Fibroblast of skin of right quadriceps (primary cell): Measurements from ENCODE around the gene PAPPA2.

Source experiments
- DNase-seq: peaks from one replicate; pipeline ENCODE4 v3.0.0-alpha.2; 2013

PAPPA2 gene

GRCh38 chr1:176820391-176821031, 357.5 kb downstream of the PAPPA2 start:
- peak; percentile 64 for DNase-seq

GRCh38 chr1:176826265-176826664, 363.3 kb downstream of the PAPPA2 start:
- peak; percentile 18 for DNase-seq

- no peak for DNase-seq
Measured at GRCh38 chr1:176829261-176829660, 366.3 kb downstream of the PAPPA2 start.

- no peak for DNase-seq
Measured at GRCh38 chr1:176831150-176831549, 368.2 kb downstream of the PAPPA2 start.

GRCh38 chr1:176837708-176838107, 374.7 kb downstream of the PAPPA2 start:
- no peak for DNase-seq

- DNase-seq, result no peak
Measured at GRCh38 chr1:176838276-176838995, 375.5 kb downstream of the PAPPA2 start.

GRCh38 chr1:176839216-176839615, 376.2 kb downstream of the PAPPA2 start:
- DNase-seq, result no peak

- no peak for DNase-seq
Measured at GRCh38 chr1:176841238-176841637, 378.3 kb downstream of the PAPPA2 start.

- DNase-seq, result peak; percentile 58
Measured at GRCh38 chr1:176843352-176844297, 380.6 kb downstream of the PAPPA2 start.

GRCh38 chr1:176847052-176847451, 384.1 kb downstream of the PAPPA2 start:
- DNase-seq, result no peak

- DNase-seq, result no peak
Measured at GRCh38 chr1:176849281-176849680, 386.3 kb downstream of the PAPPA2 start.

- no peak for DNase-seq
Measured at GRCh38 chr1:176850871-176851270, 387.9 kb downstream of the PAPPA2 start.

- no peak for DNase-seq
Measured at GRCh38 chr1:176852124-176852523, 389.1 kb downstream of the PAPPA2 start.

GRCh38 chr1:176853503-176853902, 390.5 kb downstream of the PAPPA2 start:
- no peak for DNase-seq

- no peak for DNase-seq
Measured at GRCh38 chr1:176854121-176854520, 391.1 kb downstream of the PAPPA2 start.

- no peak for DNase-seq
Measured at GRCh38 chr1:176854758-176855745, 392.1 kb downstream of the PAPPA2 start.

GRCh38 chr1:176857632-176858031, 394.7 kb downstream of the PAPPA2 start:
- no peak for DNase-seq

GRCh38 chr1:176858433-176858916, 395.5 kb downstream of the PAPPA2 start:
- no peak for DNase-seq

- DNase-seq, result no peak
Measured at GRCh38 chr1:176863613-176864012, 400.6 kb downstream of the PAPPA2 start.

- no peak for DNase-seq
Measured at GRCh38 chr1:176864211-176864610, 401.2 kb downstream of the PAPPA2 start.

GRCh38 chr1:176866011-176866714, 403.2 kb downstream of the PAPPA2 start:
- DNase-seq, result peak; percentile 23
